Suppressor macrophage treated with lipopolysaccharide for 4 hours (primary cell): ENCODE results near the gene KCNH1.

Experiments used
- DNase-seq: peaks from one replicate; pipeline ENCODE4 v3.0.0-alpha.2; 2020

KCNH1 gene

DNA sequence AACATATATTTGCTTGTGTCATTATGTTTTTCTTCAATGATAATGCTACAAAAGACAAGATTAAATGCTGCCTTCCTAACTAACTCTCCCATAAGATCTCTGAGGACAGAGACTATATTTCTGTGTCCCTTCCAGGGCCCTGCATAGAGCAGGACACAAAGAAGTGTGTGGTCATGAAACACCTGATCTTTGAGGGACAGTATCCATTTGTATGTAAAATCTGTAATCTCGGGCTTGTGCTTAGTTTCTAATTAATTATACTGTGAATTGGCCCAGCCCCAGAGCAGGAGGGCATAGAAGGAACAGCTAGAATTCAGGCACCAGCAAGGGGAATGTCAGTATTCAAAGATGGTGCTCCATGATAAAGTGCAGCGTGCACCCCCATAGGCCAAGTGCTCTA lies 430.4 kb downstream of the KCNH1 start:
- DNase-seq: no peak

DNA sequence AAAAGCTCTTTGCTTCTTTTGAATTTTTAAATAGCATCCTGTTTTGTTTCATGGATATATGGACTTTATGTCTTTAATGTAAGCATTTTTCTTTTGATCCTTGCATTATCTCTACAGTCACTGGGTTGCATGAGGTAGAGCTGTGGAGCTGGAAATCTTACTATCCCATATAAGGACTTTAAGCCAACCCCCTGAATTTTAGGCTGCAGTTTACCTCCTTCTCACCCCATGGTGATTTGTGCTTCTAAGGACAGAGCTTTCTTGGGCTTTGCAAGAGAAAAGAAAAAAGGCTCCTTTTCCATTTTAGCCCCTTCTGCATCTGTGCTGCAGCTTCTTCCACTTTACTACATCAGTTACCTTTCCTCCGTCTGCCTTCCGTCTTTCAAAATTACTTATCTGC lies 431.4 kb downstream of the KCNH1 start:
- DNase-seq: no peak

DNA sequence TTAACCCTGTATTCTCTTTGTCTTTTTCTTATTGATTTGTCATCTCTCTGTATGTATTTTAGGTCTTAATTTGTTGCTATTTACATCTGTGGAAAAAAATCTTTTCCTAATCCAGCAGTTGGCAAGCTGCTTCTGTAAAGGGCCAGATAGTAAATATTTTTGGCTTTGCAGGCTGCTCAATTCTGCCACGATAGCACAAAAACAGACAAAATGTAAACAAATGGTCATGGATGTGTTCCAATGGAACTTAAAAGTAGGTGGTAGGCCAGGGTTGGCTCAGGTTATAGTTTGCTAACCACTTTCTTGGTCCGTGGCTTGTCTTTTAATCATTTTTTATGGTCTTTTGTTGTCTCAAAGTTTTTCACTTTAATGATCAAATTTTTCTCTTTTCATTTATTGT lies 433.4 kb downstream of the KCNH1 start:
- DNase-seq: no peak

DNA sequence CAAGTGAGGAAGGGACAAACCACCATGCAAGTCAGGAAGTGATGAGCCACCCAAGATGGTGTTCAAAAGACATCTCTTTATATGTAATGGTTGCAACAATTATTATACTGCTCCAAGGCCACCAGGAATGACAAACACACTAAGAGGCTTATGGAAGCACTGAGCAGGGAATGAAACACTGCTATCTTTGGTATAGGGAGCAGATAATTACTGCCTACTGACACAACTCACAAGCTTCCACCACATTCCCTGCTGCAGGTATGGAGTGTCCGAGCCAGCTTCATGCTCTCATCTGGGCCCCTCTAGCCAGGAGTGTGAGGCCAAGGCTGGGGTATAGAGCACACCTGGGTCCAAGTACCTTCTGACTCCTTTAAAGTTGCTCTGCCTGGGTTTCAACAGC lies 433.9 kb downstream of the KCNH1 start:
- DNase-seq: no peak

DNA sequence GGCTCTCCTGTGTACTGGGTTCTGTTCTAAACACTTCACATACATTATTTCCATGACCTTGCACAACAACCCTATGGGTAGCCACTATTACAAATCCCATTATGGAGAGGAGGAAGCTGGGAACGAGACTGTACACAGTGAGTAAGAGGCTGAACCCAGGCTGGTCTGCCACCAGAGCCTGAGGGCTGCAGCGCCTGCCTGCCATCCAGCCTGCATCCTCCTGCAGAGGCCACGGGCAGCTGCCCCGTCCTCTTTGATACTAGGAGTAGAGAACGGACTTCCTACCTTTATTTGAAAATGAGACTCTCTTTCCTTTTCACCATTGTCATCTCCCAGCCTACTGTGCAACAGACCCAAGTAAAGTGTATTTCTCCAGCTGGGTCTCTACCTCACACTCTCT lies 435.3 kb downstream of the KCNH1 start:
- DNase-seq: no peak

DNA sequence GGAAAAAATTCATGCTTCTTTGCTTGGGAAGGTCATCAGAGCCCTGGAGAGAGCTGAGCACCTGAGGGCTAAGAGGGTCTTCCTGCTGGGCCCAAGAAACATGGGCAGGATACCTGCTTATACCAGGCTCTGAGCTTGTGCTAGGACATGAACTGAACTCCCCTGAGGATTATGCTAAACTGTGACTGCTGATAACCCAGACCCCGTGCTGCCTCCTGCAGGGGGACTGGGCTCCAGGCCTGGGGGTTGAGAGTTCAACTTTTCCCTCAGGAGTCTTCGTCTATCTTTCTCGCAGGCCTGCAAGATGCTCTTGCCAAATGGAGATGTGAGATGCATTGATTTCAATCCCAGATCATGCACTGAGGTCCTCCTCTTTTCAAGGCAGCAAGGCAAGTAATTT lies 436.8 kb downstream of the KCNH1 start:
- DNase-seq: no peak

DNA sequence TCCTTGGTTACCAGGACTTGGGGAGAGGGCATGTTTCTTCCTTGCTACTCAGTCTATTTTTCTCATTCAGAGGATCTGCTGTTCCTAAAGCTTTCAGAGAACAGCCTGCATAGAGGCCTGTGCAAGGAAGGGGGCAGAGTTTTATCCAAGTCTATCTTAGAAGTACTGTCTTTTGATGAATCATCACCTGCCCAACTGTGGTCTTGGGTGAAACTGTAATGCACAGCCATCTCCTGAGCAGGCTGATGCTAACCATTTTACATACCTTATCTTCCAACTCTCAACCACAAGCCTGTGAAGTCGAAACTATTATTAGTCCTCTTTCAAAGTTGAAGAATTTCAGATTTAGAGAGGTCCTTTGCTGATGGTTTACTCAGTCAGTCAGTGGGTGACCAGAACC lies 437.2 kb downstream of the KCNH1 start:
- no peak for DNase-seq

DNA sequence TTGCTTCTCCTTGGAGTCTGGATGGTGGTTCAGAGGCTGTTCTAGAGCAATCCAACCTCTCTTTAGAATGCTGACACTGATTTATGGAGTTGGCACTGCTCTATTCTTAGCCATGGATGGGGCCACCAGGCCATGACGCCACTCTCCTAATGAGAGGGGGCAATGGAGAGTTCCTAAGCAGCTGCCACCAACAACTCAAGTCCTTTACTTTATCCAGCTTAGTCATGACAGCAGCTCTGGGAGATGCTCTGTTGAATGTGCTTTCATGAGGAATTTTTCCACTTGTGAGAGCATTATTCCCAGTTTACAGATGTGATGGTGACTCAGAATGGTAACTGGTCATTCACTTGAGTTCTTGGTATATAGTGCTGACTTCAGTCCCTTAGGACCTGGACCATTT lies 438.9 kb downstream of the KCNH1 start:
- no peak for DNase-seq

DNA sequence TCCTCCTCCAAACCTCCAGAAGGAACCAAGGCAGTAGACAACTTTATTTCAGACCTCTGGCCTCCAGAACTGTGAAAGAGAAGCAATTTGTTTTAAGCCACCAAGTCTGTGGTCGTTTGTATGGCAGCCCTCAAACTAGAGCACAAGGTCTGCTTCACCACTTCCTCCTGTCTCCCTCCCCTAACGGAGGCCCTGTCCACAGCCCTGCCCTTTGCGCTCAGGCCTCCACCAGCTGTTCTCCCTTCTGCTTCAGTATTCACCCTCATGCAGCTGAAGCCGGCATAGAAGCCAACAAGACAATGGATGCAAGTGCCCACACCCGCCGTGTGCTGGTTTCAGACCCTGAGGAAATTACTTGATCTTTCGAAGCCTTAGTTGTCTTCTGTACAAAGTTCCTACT lies 441.2 kb downstream of the KCNH1 start:
- DNase-seq: no peak

DNA sequence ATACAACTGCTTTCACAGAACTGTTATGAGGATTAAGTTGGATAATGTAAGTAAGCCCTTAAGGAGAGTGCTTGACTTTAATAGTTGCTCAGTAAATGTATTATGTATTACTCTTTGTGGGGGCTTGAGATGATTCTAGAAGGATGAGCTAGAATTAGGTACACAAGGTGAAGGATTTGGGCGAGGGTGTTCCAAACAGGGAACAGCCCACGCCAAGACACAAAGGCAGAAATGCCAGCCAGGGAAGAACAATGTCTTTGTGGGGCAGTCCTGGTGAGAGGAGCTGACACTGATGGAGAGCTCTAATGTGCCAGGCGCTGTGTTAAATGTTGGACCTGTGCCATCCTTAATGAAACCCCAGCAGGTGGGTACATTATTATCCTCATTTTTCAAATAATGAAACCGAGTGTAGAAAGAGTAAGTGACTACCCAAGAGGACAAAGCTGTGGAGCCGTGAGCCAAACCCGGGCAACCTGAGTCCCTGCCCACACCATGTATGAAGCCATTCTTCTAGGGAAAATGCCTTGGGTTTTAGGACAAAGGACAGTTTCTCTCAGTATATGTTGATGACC lies 442.8 kb downstream of the KCNH1 start:
- DNase-seq: no peak

DNA sequence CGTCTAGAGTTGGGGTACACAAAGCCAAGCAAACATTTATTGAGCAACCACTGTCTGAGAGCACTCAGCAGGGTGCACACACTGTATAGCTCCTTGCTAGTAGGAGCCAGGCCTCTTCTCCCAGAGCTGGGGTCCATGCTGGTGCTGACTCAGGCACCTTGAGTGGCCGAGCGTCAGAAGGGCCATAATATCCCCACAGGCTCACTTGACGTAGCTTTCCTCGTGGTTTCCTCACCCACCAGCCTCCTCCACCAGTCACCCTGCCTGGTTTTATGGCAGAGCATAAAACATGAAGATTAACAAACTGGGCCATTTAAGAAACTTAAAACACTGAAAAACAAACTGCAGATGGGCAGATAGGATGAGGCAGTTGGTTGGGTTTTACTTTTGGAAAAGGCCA lies 443.7 kb downstream of the KCNH1 start:
- DNase-seq: no peak

DNA sequence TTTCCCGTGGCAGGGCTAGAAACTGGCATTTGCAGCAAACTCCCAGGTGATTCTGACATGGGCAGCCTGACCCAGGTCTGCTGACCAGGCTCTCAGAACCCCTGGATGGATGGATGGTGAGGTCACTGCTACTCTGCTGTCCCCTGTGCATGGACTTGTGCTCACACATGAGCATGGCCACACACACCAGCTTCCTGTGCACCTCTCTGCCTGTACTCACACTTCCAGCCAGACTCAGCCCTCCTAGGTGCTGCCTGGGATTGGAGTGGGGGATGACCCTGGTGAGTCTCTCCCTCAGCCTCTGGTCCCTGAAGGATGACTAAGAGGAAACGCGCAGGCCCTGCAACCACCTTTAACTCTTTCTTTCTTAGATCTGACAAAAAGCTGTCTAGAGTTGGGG lies 444.1 kb downstream of the KCNH1 start:
- DNase-seq: no peak

DNA sequence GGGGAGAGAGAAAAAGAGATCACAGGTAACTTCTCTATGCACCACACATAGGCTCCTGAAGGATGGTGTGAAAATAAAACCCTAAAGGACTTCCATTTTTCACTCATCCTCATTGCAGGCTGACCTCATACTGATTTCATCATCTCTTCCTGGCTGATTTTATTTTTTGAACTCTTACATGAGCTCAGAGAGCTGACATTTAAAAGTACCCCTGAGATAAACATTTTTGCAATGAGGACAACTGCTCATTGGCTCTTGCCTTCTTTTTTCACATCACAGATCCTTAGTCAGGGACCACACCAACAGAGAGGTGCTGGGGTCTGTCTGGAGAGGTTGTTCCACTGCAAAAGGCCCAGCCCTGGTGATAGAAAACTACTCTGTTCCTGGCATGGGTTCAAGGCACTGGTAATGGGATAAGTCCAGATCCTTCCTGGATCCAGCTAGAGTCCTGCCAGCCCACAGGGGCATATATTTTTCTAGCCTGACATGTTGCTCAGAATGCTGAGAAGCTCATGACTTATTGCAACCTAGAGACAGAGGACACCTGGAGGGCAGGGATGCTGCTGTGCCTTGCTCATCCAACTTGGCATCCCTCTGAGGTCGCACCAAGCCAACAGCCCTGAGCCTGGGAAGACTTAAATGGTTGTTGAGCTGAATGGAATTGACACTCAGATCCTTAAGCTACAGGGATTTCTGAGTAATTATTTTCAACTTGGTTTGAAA lies 445.3 kb downstream of the KCNH1 start:
- peak; percentile 31 for DNase-seq

DNA sequence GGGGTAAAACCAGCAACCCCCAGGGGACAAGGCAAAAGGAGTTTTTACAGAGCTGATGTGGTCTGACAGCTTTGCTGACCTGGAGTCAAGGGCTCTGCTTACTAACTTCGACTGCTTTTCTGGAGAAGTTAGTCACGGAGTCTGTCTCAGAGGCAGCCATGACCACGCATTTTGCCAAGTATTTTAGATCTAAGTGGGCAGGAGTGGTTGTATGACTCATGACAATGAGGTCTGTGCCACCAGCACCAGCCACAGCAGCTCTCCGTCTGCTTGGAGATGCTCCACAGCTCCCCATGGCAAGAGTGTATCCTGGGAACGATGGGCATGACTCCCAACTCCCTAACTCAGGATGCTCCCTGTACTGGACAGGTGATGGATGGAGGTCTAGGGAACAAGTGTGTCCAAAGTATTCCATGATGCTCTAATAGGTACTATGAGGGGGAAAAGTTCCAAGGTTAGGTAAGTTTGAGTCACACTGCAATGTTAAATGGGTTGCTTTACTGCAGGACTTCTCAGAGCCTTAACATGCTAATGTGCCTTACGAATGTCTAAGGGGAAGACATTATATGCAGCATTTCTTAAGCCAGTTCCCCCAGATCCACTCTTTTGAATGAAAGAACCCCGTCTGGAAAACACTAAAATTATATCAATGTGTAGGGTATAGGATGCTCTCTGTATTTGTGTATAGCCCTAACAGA lies 446.2 kb downstream of the KCNH1 start:
- DNase-seq: no peak

DNA sequence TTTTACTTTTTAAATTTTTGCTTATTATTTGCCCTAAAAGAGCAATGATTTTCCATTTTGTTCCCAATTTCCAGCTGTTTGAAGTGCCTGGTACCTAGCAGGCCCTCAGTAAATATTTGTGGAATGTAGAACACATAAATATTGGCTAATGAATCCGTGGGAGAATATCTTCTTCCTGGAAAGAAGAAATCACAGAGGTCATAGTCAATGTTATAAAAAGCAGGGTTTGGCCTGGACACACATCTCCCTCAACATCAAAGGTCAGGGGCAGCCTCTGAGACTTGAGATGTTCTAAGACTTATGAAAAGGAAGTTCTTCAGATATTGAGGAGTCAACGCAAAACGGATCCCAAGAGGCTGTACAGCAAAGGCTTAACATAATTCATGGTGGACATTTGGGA lies 447.1 kb downstream of the KCNH1 start:
- DNase-seq: no peak

DNA sequence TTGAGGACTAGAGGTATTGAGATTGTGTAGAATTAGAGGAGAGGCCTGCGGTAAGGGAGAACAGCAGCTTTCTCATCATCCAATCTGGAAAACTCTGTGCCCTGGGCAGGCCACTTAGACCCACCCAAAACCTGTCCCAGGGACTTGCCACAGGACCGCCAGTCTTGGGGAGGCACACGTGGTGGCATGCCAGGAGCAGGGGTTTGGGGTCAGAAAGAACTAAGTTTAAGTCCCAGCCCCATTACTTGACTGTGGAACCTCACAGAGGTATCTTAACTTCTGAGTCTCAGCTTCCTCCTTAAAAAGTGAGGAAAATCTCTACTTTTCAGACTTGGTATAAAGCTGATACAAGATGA lies 448.7 kb downstream of the KCNH1 start:
- DNase-seq: no peak

DNA sequence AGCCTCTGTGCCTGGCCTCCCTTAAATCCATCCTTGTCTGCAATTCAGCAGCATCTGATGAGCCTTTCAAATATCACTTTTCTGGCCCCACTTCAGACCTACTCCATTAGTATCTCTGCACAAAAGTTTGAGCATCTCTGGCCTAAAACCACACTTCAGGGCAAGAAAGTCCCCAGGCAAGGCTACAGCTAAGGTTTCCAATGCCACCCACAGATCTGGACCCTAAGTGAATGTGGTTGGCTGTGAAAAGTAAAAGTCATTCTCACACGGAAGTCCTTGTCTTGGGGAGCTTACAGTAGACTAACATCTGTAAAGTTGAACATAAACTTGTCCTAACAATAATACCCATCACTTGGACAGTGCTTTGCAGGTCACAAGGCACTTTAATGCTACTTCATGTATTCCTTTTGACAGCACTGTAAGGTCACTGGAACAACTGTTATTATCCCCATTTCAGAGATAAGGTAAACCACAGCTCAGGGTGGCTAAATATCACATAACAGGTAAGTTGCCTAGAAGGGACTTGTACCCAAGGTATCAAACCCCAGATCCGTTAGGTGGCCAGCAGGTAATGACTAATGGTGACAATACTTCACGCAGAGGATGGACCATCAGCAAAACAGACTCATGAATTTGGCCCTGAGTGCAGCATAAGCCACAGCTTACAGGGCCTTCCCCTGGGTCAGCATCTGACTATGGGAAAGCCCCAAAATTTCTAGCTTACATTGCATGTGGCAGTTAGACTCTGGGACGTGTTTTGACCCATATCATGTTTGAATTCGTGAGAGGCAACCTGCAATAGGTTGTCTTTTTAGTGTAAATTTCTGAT lies 449.3 kb downstream of the KCNH1 start:
- no peak for DNase-seq

DNA sequence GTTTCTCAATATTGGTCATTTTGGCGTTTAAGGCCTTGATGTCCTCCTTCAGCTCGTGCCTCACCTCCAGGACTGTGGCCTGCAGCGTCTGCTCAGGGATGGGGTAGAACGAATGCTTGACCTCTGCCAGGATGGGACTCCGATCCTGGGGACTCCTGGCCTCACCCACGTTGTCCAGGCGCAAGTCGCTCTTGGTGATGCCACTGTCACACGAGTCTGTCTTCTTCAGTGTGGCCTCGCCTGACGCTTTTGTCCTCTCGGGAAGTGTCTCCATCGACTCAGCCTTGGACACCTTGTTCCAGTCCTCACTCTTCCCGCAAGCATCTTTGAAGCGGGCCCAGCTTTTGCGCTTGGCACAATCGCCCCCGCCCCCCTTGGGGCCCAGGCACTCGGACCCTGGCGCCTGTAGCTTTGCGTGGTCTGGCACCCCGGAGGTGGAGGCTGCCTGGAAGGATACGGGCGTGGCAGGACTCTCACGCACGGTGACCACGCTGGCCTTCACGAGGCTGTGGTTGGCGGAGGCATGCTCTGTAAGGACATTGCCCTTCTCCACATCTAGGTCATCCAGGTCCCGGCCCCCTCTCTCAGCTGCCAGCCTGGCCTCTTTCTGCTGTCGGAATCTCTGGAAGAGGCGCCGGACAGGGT lies 450.4 kb downstream of the KCNH1 start:
- DNase-seq: no peak

DNA sequence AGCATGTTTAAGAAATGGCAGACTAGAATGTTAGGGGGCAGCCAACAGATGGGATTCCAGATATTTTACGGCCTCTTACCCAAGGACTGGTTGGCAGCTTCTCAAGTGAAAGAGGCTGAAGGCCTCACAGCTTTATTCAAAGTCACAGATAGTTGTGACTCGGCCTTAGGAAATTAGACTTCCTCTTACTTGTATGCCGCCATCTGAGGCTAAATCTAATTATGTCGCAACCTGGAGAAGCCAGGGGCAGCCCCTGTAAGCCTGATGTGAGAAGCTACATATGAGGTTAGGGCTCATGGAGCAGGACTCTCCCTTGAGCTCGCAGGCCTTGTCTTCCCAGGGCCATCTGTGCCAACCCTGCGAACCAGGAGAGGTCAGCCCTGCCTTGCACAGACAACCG lies 452.8 kb downstream of the KCNH1 start:
- peak; percentile 50 for DNase-seq

DNA sequence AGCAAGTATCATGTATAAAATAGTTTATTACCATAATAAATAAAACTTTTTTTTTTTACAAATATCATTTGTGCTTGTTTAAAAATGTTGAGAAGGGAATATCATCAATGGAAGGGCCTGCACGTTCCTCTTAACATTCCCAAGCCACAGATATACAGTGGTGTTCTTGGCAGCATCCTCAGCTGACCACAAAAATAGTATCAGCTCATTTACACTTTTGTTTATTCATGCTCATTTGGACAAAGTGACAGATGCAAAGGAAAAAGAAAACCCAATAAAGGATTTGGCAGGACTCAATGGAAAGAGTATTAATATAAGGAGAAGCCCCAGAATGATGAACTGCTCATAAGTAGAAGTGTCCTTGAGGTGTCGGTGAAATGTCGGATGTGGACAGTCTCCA lies 455.6 kb downstream of the KCNH1 start:
- no peak for DNase-seq

DNA sequence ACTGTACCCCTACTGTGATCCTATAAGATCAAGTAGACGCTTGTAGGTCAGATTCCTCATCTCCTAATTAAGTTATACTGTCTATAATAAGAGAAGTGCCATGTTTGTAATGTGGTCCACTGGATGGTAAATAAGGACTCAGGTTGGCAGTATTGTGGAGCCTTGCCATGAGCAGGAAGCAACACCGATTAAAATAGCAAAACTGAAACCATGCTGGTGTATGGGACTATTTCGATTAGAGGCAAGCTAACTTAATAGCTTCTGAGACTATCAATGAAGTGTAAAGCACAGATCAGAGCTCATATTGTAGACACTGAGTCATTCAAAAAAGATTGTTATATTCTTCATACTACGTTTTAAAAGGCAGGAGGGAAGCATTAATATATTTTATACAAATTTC lies 456.4 kb downstream of the KCNH1 start:
- no peak for DNase-seq

DNA sequence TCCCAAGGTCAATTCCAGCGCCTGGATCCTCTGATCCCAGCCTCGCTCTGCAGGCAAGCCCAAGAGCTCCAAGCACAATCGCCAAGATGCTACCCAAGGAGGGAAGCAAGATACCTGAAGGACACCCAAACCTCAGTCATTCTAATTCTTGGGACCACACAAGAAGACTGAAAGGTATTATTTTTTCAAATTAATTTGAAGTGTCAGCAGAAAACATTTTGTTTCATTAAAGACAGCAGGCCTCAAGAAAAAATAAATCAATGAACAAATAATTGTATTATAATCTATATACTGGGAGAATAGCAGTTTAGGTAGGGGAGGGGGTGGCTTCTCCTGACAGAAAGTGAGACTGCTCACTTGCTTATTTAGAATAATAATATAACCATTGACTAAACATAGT lies 457.4 kb downstream of the KCNH1 start:
- DNase-seq: no peak

DNA sequence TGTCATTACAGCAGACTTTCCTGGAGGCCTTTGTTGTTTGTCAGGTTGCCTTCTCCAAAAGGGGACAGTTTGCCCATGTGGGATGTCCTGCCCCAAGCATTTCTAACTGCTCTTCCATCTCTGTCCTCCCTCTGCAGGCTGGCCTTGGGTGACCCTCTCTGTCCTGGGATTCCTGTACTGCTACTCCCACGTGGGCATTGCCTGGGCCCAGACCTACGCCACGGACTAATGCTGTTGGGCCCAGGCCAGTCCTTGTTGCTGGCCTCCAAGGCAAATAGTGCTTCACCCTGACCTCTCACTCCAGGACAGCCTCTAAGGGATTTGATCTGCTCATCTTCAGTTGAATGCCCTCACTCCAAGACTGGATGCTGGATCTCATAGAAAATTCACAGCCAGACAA lies 459.8 kb downstream of the KCNH1 start:
- no peak for DNase-seq
